K562 treated with DMSO at 1 percent for 24 hours (cell line): ENCODE measurements around the gene ATL3. TPM values are rescaled to one million over a fixed set of nuclear protein-coding genes. Genes with fewer than 3 reads are reported as not detected.

ENCODE experiments used
- total RNA-seq: library from RNA; unstranded; fragments of 300-600 nt; gene quantifications from 2 replicates; pipeline ENCODE4 v1.2.3, GENCODE V29; 2022; ENCODE audit warnings: low read depth; ENCODE audit not compliant: insufficient read depth

The ATL3 gene, protein sequence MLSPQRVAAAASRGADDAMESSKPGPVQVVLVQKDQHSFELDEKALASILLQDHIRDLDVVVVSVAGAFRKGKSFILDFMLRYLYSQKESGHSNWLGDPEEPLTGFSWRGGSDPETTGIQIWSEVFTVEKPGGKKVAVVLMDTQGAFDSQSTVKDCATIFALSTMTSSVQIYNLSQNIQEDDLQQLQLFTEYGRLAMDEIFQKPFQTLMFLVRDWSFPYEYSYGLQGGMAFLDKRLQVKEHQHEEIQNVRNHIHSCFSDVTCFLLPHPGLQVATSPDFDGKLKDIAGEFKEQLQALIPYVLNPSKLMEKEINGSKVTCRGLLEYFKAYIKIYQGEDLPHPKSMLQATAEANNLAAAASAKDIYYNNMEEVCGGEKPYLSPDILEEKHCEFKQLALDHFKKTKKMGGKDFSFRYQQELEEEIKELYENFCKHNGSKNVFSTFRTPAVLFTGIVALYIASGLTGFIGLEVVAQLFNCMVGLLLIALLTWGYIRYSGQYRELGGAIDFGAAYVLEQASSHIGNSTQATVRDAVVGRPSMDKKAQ
- 6.4 and 7.8 TPM in 2 replicates for total RNA-seq

DNA sequence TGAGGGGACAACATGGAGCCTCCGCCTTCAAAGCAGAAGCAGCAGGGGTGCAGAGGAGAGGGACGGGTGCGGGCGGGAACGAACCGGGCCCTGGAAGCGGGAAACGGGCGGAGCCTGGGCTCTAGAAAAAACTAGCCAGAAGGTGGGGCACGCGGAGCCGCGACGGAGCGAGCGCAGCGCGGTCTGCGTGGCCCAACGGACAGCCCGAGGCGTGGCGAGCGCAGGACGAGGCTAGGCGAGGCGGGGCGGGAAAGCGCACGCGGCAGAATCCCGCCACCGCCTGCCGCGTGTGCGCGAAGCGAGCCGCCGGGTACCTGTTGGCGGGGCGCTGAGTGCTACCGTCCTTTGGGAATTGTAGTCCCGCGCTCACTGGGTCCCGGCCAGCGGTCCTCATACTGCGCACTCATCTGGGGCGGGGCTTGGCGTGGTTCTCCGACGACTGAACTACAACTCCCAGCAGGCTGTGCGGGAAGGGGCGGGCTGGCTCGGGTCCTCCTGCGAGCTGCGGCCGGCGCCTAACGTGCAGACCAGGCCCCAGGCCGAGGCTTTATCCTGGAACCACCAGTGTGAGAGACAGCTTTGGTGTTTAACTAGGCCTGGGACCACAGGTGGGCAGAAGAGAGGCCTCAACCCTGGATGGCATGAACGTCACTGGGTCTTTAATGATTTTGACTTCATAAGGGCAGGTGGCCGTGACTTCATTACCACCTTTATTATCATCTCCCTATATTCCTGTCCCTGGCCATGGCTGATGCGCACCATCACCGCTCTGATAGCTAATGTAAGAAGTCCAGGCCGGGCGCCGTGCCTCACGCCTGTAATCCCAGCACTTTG, at the start of gene ATL3:
Gene ATL3 (minus strand): TSS at position 55 of the 834 bp plus-strand sequence. CDS start 41 bp downstream, at position 14.

DNA sequence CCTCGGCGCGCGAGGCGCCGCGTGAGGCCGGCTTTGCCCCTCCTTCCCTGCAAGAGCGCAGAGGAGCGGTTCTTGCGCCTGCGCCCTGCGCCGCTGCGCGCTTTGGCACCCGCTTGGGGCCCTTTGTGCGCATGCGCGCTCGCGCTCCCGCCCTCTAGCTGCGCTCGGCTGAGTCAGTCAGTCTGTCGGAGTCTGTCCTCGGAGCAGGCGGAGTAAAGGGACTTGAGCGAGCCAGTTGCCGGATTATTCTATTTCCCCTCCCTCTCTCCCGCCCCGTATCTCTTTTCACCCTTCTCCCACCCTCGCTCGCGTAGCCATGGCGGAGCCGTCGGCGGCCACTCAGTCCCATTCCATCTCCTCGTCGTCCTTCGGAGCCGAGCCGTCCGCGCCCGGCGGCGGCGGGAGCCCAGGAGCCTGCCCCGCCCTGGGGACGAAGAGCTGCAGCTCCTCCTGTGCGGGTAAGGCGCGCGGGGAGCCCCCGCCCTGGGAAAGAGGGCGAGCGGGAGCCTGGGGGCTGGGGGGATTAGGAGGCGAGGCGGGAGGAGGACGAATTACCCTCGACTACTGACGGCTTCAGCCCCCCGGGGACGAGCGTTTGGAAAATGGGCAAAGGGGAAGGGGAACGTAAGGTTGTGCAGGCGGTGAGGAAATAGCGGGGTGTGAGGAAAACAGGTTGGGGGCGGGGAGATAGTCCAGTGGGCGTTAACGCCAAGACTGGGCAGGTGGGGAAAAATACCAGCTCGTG, 10.3 kb upstream of the ATL3 start, which contains the start of gene RTN3:
Gene RTN3 (plus strand): TSS at position 180 of the 745 bp plus-strand sequence. CDS start 137 bp downstream, at position 317.

DNA sequence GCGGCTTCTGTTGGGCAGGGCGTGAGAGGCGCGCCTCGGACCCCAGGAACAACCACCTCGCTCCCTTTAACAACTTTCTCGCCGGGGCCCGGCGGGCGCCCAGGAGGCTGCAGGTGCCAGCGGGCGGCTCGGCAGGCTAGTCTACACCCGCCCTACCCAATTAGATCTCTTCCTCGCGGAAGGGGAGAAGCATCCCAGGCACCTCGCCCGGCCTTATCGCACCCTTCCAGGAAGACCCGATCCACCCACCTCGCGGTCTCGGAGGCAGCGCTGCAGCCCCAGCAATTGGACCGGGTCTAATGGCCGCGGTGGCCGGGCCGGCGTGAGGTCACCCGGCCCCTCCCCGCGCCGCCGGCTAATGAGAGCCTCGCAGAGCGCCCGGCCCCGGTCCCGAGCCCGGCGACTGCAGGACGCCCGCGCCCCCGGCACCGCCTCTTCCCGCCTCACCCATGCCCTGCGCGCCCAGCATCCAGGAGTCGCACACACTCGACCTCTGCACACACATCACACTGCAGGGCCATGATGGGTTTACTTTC, 57.0 kb downstream of the ATL3 start, which contains the start of gene PLAAT3:
Gene PLAAT3 (minus strand): TSS at position 298 of the 536 bp plus-strand sequence. CDS start 419 bp downstream, outside the sequence.

Other genes starting within 250 kb of the ATL3 start
- not detected in 2 replicates for gene PLAAT5, start 180.2 kb downstream of the ATL3 start, total RNA-seq
- 5.1 and 6.2 TPM in 2 replicates for gene LGALS12, start 165.3 kb downstream of the ATL3 start, total RNA-seq
- 26.4 and 32.2 TPM in 2 replicates for gene PLAAT4, start 134.6 kb downstream of the ATL3 start, total RNA-seq
- not detected in 2 replicates for gene PLAAT2, start 108.0 kb downstream of the ATL3 start, total RNA-seq
- gene PLAAT3, start 56.9 kb downstream of the ATL3 start, total RNA-seq = 14.5 and 14.8 TPM in 2 replicates
- gene RTN3, start 10.1 kb upstream of the ATL3 start, total RNA-seq = 222 and 240 TPM in 2 replicates
- gene ZFTA, start 97.4 kb upstream of the ATL3 start, total RNA-seq = 13.0 and 18.0 TPM in 2 replicates
- gene SPINDOC, start 142.1 kb upstream of the ATL3 start, total RNA-seq = 62.0 and 62.1 TPM in 2 replicates
- gene MARK2, start 167.7 kb upstream of the ATL3 start, total RNA-seq = 41.3 and 45.5 TPM in 2 replicates
- gene RCOR2, start 245.8 kb upstream of the ATL3 start, total RNA-seq = 8.4 and 8.6 TPM in 2 replicates